HFF-Myc (cell line): ENCODE data around the gene DLG2.

ENCODE experiments used
- DNase-seq: peaks from one replicate; pipeline ENCODE4 v3.0.0-alpha.2; 2011; ENCODE audit warnings: low read depth; ENCODE audit errors: extremely low read depth
- H3K4me3 ChIP-seq: replicated peaks from 2 replicates; pipeline ENCODE4 v1.5.1; 2011; ENCODE audit warnings: low read depth, mild to moderate bottlenecking, control low read depth, low read length
- TF ChIP-seq, protein P1 (sequence below): IDR thresholded peaks from 2 replicates; pipeline ENCODE4 v1.5.1; 2012; ENCODE audit warnings: mild to moderate bottlenecking, low read depth, low read length, control low read depth; ENCODE audit errors: missing control alignments

DLG2 gene

DNA sequence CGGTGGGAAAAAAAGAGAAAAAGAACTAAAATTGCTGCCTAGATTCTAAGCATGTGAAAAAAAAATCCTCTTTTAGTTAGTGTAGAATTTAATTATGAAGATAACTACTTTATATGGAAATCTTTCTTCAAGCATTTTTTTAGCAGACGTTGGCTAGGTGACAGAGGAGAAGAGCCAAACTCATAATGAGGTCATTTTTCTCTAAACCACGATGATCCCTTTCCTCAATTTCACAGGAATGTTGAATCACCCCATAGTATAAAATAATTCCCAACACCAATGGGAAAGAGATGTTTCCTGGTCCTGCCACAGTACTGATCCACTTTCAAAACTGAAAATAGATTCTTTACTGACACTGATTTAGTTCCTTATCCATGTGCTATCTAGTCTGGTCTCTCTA lies 319.8 kb downstream of the DLG2 start:
- DNase-seq: no peak
- no peak overlapping the region for H3K4me3 ChIP-seq
- TF ChIP-seq, protein P1, sequence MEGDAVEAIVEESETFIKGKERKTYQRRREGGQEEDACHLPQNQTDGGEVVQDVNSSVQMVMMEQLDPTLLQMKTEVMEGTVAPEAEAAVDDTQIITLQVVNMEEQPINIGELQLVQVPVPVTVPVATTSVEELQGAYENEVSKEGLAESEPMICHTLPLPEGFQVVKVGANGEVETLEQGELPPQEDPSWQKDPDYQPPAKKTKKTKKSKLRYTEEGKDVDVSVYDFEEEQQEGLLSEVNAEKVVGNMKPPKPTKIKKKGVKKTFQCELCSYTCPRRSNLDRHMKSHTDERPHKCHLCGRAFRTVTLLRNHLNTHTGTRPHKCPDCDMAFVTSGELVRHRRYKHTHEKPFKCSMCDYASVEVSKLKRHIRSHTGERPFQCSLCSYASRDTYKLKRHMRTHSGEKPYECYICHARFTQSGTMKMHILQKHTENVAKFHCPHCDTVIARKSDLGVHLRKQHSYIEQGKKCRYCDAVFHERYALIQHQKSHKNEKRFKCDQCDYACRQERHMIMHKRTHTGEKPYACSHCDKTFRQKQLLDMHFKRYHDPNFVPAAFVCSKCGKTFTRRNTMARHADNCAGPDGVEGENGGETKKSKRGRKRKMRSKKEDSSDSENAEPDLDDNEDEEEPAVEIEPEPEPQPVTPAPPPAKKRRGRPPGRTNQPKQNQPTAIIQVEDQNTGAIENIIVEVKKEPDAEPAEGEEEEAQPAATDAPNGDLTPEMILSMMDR: no peak

GRCh38 chr11:85301895-85302678 lies 325.1 kb downstream of the DLG2 start:
- TF ChIP-seq, protein P1: no peak
- DNase-seq: no peak
- H3K4me3 ChIP-seq: no peak overlapping the region

GRCh38 chr11:85299258-85299942 lies 327.7 kb downstream of the DLG2 start:
- no peak overlapping the region for H3K4me3 ChIP-seq
- TF ChIP-seq, protein P1: no peak
- DNase-seq: no peak

- TF ChIP-seq, protein P1: no peak
- H3K4me3 ChIP-seq: no peak overlapping the region
- DNase-seq: no peak
Measured at GRCh38 chr11:85295694-85296271, 331.4 kb downstream of the DLG2 start.

- TF ChIP-seq, protein P1: no peak
- DNase-seq: no peak
- H3K4me3 ChIP-seq: no peak overlapping the region
Measured at GRCh38 chr11:85281550-85281949, 345.6 kb downstream of the DLG2 start.

DNA sequence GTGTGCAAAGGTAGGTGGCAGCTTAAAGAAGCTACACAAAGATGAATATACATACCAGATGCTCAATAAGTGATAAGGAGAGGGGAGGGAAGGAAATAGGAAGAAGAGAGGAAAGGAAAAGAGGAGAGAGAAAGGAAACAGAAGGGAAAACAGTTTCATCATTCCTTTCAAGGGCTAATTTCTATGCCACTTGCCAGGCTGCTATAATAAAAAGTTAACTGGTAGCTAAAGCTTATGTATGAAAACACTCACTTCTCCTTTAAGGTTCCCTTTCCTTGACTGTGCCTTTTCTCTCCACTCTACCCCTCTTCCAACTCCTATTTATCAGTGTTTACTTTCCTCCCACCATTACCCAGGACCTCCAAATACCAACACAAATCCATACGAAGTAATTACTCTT lies 347.9 kb downstream of the DLG2 start:
- H3K4me3 ChIP-seq: no peak overlapping the region
- TF ChIP-seq, protein P1: no peak
- DNase-seq: no peak
